ENCODE measurements around the gene BAG1. TPM values are rescaled to one million over a fixed set of nuclear protein-coding genes. Genes with fewer than 3 reads are reported as not detected.

BAG1 gene
- total RNA-seq, 1 donor from 2014 or later = 43.3 TPM

DNA sequence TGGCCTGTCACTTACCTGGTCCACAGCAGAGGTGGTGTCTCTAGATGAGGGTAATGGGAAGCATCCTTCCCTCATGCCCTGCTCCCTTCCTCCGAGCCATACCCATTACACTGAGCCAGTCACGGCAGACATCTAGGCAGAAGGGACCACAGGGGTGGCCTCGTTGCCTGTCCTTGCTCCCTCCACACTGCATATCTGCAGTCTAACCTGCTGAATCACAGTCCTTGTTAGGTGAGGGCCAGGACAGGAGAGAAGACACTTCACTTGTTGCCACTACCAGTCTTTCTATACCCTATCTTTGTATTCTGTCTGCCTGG is 43.0 kb downstream of the BAG1 start:
- Mint-ChIP-seq H3K36me3 (ENCODE audit: low read depth, unreplicated experiment) (no peaks in the 10 kb centered on the region), H3K27me3 (ENCODE audit: low read depth, unreplicated experiment) (peaks cover 16% of the 10 kb centered on the region), H3K4me1 (ENCODE audit: low read depth, unreplicated experiment) (no peaks in the 10 kb centered on the region), H3K27ac (ENCODE audit: unreplicated experiment) (no peak overlapping the region), H3K4me3 (ENCODE audit: unreplicated experiment) (no peak overlapping the region), H3K9me3 (ENCODE audit: unreplicated experiment) (no peaks in the 10 kb centered on the region)
- Histone ChIP-seq H3K9ac (ENCODE audit: low read length) (no peak overlapping the region), H3K27me3 (ENCODE audit: insufficient read depth, low read length) (peaks cover 13% of the 10 kb centered on the region), H3K9me3 (ENCODE audit: insufficient read depth, low read depth, low read length) (no peaks in the 10 kb centered on the region), H3K79me2 (ENCODE audit: insufficient read depth, low read length) (no peaks in the 10 kb centered on the region), H3K4me2 (ENCODE audit: low read length) (no peak overlapping the region), H3K4me1 (ENCODE audit: insufficient read depth, low read length) (peaks cover 3% of the 10 kb centered on the region), H4K20me1 (ENCODE audit: insufficient read depth, low read length) (no peaks in the 10 kb centered on the region), H3K27ac (ENCODE audit: low read depth, low read length) (no peak overlapping the region), H2AFZ (ENCODE audit: low read depth, low read length) (no peak overlapping the region), H3K4me3 (ENCODE audit: insufficient read depth, low read depth, low read length) (no peak overlapping the region), H3K36me3 (ENCODE audit: insufficient read depth, low read length) (no peaks in the 10 kb centered on the region)
- TF ChIP-seq, protein P1, sequence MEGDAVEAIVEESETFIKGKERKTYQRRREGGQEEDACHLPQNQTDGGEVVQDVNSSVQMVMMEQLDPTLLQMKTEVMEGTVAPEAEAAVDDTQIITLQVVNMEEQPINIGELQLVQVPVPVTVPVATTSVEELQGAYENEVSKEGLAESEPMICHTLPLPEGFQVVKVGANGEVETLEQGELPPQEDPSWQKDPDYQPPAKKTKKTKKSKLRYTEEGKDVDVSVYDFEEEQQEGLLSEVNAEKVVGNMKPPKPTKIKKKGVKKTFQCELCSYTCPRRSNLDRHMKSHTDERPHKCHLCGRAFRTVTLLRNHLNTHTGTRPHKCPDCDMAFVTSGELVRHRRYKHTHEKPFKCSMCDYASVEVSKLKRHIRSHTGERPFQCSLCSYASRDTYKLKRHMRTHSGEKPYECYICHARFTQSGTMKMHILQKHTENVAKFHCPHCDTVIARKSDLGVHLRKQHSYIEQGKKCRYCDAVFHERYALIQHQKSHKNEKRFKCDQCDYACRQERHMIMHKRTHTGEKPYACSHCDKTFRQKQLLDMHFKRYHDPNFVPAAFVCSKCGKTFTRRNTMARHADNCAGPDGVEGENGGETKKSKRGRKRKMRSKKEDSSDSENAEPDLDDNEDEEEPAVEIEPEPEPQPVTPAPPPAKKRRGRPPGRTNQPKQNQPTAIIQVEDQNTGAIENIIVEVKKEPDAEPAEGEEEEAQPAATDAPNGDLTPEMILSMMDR (IDR thresholded peaks at IDR 0.05; ENCODE audit: insufficient read depth, low read depth, low read length) = no peak
- TF ChIP-seq EZH2 (IDR thresholded peaks at IDR 0.05; ENCODE audit: insufficient read depth, low read length) = no peak
- FAIRE-seq (no peak), DNase-seq (ENCODE audit: low read depth) (no peak)

DNA sequence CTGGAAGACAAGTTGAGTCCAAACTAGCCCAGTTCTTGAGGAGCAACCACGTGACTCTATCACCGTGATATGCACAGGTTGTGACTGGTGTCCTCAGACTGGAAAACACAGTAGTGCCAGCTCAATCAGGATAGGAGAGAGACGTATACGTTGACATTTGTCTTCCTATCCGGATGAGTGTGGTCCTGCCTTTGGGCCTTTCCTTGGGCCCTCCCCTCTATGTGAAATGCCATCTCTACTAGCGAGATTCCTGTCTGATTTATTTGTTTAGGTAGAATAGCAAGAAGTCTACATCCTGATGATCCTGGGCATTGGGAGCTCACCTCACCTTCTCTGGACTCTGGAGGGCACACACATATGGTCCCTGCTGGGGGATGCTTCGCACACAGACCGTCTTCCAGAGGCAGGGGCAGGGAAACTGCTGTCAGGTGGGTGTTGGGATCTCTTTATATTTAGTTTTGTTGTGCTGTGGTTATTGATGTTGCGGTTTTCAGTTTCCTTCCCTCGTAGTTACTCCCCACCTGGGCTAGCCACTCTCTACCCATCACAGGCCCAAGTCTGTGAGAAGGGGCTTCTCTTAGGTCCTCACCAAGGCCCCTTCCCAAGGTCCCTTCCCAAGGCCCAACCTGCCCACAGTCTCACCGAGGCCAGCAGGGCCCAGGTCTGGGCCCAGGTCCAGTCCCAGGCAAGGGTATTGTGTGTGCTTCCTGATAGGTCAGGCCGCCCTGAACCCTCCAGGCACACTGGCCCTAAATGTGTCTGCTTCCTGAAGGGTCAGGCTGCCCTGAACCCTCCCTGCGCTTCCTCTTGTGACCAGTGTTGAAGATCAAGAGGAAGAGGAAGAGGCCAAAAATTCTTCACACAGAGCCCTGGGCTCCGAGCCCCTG is 43.6 kb downstream of the BAG1 start:
- peaks cover 21% of the 10 kb centered on the region for H3K27me3 Mint-ChIP-seq (ENCODE audit: low read depth, unreplicated experiment)
- no peaks in the 10 kb centered on the region for H3K79me2 ChIP-seq (ENCODE audit: insufficient read depth, low read length)
- FAIRE-seq (no peak), DNase-seq (ENCODE audit: low read depth) (no peak)
- H2AFZ ChIP-seq (ENCODE audit: low read depth, low read length) = no peak overlapping the region
- TF ChIP-seq EZH2 (IDR thresholded peaks at IDR 0.05; ENCODE audit: insufficient read depth, low read length) = no peak
- TF ChIP-seq, protein P1 (IDR thresholded peaks at IDR 0.05; ENCODE audit: insufficient read depth, low read depth, low read length) = no peak
- H3K9me3 Mint-ChIP-seq (ENCODE audit: unreplicated experiment) = no peaks in the 10 kb centered on the region
- H3K4me1 ChIP-seq (ENCODE audit: insufficient read depth, low read length) = peaks cover 3% of the 10 kb centered on the region
- H4K20me1 ChIP-seq (ENCODE audit: insufficient read depth, low read length) = no peaks in the 10 kb centered on the region
- H3K36me3 Mint-ChIP-seq (ENCODE audit: low read depth, unreplicated experiment) = no peaks in the 10 kb centered on the region
- no peak overlapping the region for H3K27ac Mint-ChIP-seq (ENCODE audit: unreplicated experiment)
- H3K9ac ChIP-seq (ENCODE audit: low read length) = no peak overlapping the region
- no peak overlapping the region for H3K27ac ChIP-seq (ENCODE audit: low read depth, low read length)
- no peak overlapping the region for H3K4me2 ChIP-seq (ENCODE audit: low read length)
- peaks cover 18% of the 10 kb centered on the region for H3K27me3 ChIP-seq (ENCODE audit: insufficient read depth, low read length)
- H3K36me3 ChIP-seq (ENCODE audit: insufficient read depth, low read length) = no peaks in the 10 kb centered on the region
- no peak overlapping the region for H3K4me3 ChIP-seq (ENCODE audit: insufficient read depth, low read depth, low read length)
- no peak overlapping the region for H3K4me3 Mint-ChIP-seq (ENCODE audit: unreplicated experiment)
- H3K9me3 ChIP-seq (ENCODE audit: insufficient read depth, low read depth, low read length) = no peaks in the 10 kb centered on the region
- no peaks in the 10 kb centered on the region for H3K4me1 Mint-ChIP-seq (ENCODE audit: low read depth, unreplicated experiment)

Measured in astrocyte (in vitro differentiated cells and primary cell).